Measurements from ENCODE around the gene C6orf120.

DNA sequence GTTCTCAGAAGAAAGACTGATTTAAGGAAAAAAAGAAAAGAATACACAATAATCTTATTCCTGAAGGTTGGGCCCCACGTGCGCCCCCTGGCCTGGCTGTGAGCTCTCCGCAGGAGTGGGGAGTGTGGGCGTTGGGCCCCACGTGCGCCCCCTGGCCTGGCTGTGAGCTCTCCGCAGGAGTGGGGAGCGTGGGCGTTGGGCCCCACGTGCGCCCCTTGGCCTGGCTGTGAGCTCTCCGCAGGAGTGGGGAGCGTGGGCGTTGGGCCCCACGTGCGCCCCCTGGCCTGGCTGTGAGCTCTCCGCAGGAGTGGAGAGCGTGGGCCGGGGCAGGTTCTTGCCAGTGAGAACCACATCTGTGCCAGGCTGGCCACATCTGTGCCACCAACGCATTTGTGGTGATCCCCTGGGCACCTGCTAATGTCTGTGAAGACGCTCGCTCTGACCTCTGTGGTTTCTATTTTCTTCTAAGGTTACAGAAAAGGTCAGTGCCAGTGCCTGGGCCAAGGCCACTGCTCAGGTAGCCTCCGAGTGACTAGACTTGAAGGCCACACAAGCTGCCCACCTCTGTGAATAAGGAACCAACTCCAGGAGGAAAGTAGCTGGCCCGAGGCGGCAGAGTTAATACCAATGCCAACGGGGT lies 41.1 kb upstream of the C6orf120 start:
- no peak for TF ChIP-seq EZH2 (IDR thresholded peaks at IDR 0.05; ENCODE audit: low read length)
- TF ChIP-seq, protein P1, sequence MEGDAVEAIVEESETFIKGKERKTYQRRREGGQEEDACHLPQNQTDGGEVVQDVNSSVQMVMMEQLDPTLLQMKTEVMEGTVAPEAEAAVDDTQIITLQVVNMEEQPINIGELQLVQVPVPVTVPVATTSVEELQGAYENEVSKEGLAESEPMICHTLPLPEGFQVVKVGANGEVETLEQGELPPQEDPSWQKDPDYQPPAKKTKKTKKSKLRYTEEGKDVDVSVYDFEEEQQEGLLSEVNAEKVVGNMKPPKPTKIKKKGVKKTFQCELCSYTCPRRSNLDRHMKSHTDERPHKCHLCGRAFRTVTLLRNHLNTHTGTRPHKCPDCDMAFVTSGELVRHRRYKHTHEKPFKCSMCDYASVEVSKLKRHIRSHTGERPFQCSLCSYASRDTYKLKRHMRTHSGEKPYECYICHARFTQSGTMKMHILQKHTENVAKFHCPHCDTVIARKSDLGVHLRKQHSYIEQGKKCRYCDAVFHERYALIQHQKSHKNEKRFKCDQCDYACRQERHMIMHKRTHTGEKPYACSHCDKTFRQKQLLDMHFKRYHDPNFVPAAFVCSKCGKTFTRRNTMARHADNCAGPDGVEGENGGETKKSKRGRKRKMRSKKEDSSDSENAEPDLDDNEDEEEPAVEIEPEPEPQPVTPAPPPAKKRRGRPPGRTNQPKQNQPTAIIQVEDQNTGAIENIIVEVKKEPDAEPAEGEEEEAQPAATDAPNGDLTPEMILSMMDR (optimal IDR thresholded peaks at IDR 0.05 in 1 of 3, IDR thresholded peaks at IDR 0.05 in 1 of 3, conservative IDR thresholded peaks at IDR 0.05 in 1 of 3; ENCODE audit: extremely low read depth in 1 of 3, insufficient read depth in 2 of 3, low read length in 3 of 3), result no peak
